ENCODE data around the gene ZNF439. TPM values are rescaled to one million over a fixed set of nuclear protein-coding genes. Genes with fewer than 3 reads are reported as not detected.
"Not testable (repeated sequence)": the region's sequence is repeated elsewhere in the genome, so short reads cannot be mapped to it uniquely, and the experiment has no call there.

Gene ZNF439
- total and polyA plus RNA-seq, 2 experiments from 2014 or later, result 8.8 to 12.1 TPM

DNA sequence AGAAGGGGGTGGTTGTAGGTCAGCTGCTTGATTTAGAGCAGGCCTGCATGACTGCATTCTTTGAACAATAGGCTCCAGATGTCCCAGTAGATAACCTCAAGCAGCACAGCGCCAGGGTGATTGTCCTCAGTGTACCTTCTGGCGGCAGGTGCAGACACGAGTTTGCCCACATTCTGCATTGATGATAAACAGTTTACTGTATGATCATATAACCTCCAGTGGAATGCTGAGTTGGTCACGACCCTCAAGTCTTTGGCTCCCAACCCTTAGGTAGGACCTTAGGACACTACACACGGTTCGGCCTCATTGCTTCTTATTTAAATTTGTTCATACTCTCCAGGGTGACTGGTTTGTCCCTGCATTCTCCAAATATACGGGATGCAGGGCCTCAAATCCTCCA is 12.2 kb downstream of the ZNF439 start:
- Histone ChIP-seq H4K20me1 (ENCODE audit: insufficient read depth) (no peaks in the 10 kb centered on the region), H3K4me1 (ENCODE audit: insufficient read depth) (no peaks in the 10 kb centered on the region), H3K36me3 (ENCODE audit: low read depth) (0 out of 2 replicates have a peak, but pooled peaks cover 4% of the 10 kb centered on the region), H3F3A (ENCODE audit: insufficient read depth) (no peaks in the 10 kb centered on the region), H3K4me3 (no peak overlapping the region), H3K27me3 (replicated peaks; ENCODE audit: insufficient read depth) (no peaks in the 10 kb centered on the region), H3K79me2 (ENCODE audit: insufficient read depth) (peaks cover 66% of the 10 kb centered on the region), H3K27ac (no peak overlapping the region), H3K4me2 (ENCODE audit: unreplicated experiment) (no peak overlapping the region), H3K9me3 (ENCODE audit: low read depth) (no peaks in the 10 kb centered on the region), H3K9ac (no peak overlapping the region), H2AFZ (no peak overlapping the region), H3K9me2 (ENCODE audit: insufficient read depth) (no peaks in the 10 kb centered on the region)
- no peak for DNase-seq
- 97 to 99% methylated on average over 7 of the region's 7 CpGs for WGBS, 2 experiments (ENCODE audit: low coverage in 1 of 2, low lambda C conversion rate in 2 of 2, missing lambda C conversion rate in 2 of 2)
- TF ChIP-seq EZH2 (IDR thresholded peaks at IDR 0.05; ENCODE audit: insufficient read depth, poor library complexity, severe bottlenecking) (no peak), EZH2phosphoT487 (IDR thresholded peaks at IDR 0.05; ENCODE audit: insufficient read depth, low read depth) (no peak)
- in situ Hi-C loops (cut with MboI), result no loop called here

DNA sequence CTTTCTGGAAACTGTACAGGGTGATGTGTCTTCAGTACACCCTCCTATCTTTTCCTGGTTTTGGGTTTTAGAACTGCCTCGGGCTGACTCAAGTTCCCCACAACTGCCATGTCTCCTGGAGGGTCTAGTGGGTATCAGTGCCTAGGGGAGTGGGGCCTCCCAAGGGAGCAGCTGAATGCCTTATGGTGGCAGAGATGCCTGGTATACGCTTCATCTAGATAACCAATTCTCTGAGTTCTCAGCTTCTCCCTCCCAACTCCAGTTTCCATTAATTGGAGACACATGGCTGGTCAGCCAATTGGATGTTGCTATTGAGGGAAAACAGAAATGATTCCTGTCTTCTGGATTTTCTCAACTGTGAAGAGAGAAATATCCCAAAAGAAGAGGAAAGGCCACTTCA is 12.8 kb downstream of the ZNF439 start:
- no peak overlapping the region for H3K9ac ChIP-seq
- in situ Hi-C loops (cut with MboI), result no loop called here

DNA sequence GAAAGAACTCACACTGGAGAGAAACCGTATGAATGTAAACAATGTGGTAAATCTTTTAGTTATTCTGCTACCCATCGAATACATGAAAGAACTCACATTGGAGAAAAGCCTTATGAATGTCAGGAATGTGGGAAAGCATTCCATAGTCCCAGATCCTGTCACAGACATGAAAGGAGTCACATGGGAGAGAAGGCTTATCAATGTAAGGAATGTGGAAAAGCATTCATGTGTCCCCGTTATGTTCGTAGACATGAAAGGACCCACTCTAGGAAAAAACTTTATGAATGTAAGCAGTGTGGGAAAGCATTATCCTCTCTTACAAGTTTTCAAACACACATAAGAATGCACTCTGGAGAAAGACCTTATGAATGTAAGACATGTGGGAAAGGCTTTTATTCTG is 19.2 kb downstream of the ZNF439 start:
- H3K4me3 ChIP-seq; H3K27me3 ChIP-seq (replicated peaks; ENCODE audit: insufficient read depth); H4K20me1 ChIP-seq (ENCODE audit: insufficient read depth); H3K9ac ChIP-seq; DNase-seq; H3K4me2 ChIP-seq (ENCODE audit: unreplicated experiment); H3F3A ChIP-seq (ENCODE audit: insufficient read depth); H3K4me1 ChIP-seq (ENCODE audit: insufficient read depth); H3K27ac ChIP-seq; H3K9me2 ChIP-seq (ENCODE audit: insufficient read depth); H2AFZ ChIP-seq; in situ Hi-C loops (cut with MboI): not testable (repeated sequence)
- Histone ChIP-seq H3K36me3 (ENCODE audit: low read depth) (peaks cover 47% of the 10 kb centered on the region), H3K9me3 (ENCODE audit: low read depth) (peaks cover 14% of the 10 kb centered on the region), H3K79me2 (ENCODE audit: insufficient read depth) (peaks cover 15% of the 10 kb centered on the region)
- WGBS, 2 experiments (ENCODE audit: low coverage in 1 of 2, low lambda C conversion rate in 2 of 2, missing lambda C conversion rate in 2 of 2), result 97 to 100% methylated on average over 4 of the region's 4 CpGs

More for the DNA sequence above, 12.8 kb downstream of the ZNF439 start:
- Histone ChIP-seq H3F3A (ENCODE audit: insufficient read depth) (no peaks in the 10 kb centered on the region), H3K27ac (no peak overlapping the region), H3K36me3 (ENCODE audit: low read depth) (peaks cover 10% of the 10 kb centered on the region), H3K4me2 (ENCODE audit: unreplicated experiment) (no peak overlapping the region), H3K4me1 (ENCODE audit: insufficient read depth) (no peaks in the 10 kb centered on the region), H2AFZ (no peak overlapping the region), H3K79me2 (ENCODE audit: insufficient read depth) (peaks cover 61% of the 10 kb centered on the region), H4K20me1 (ENCODE audit: insufficient read depth) (no peaks in the 10 kb centered on the region), H3K9me3 (ENCODE audit: low read depth) (no peaks in the 10 kb centered on the region), H3K27me3 (replicated peaks; ENCODE audit: insufficient read depth) (no peaks in the 10 kb centered on the region), H3K9me2 (ENCODE audit: insufficient read depth) (no peaks in the 10 kb centered on the region), H3K4me3 (no peak overlapping the region)
- WGBS, 2 experiments (ENCODE audit: low coverage in 1 of 2, low lambda C conversion rate in 2 of 2, missing lambda C conversion rate in 2 of 2), result 96 to 97% methylated on average over 2 of the region's 2 CpGs
- no peak for TF ChIP-seq EZH2 (IDR thresholded peaks at IDR 0.05; ENCODE audit: insufficient read depth, poor library complexity, severe bottlenecking)
- no peak for TF ChIP-seq EZH2phosphoT487 (IDR thresholded peaks at IDR 0.05; ENCODE audit: insufficient read depth, low read depth)
- no peak for DNase-seq

DNA sequence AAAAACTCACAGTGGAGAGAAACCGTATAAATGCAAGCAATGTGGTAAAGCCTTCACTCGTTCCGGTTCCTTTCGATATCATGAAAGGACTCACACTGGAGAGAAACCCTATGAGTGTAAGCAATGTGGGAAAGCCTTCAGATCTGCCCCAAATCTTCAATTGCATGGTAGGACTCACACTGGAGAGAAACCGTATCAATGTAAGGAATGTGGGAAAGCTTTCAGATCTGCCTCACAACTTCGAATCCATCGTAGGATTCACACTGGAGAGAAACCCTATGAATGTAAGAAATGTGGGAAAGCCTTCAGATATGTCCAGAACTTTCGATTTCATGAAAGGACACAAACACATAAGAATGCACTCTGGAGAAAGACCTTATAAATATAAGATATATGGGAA is 19.7 kb downstream of the ZNF439 start:
- Histone ChIP-seq H3K4me2 (ENCODE audit: unreplicated experiment) (no peak overlapping the region), H3K27ac (no peak overlapping the region), H3K9me2 (ENCODE audit: insufficient read depth) (no peaks in the 10 kb centered on the region), H3F3A (ENCODE audit: insufficient read depth) (peaks cover 5% of the 10 kb centered on the region; the same call in 1 of the 2 replicates), H3K9ac (no peak overlapping the region), H3K36me3 (ENCODE audit: low read depth) (peaks cover 47% of the 10 kb centered on the region), H3K4me1 (ENCODE audit: insufficient read depth) (no peaks in the 10 kb centered on the region), H4K20me1 (ENCODE audit: insufficient read depth) (no peaks in the 10 kb centered on the region), H3K4me3 (no peak overlapping the region), H3K27me3 (replicated peaks; ENCODE audit: insufficient read depth) (no peaks in the 10 kb centered on the region), H2AFZ (no peak overlapping the region), H3K9me3 (ENCODE audit: low read depth) (peaks cover 14% of the 10 kb centered on the region), H3K79me2 (ENCODE audit: insufficient read depth) (peaks cover 13% of the 10 kb centered on the region)
- 97 to 98% methylated on average over 8 of the region's 8 CpGs for WGBS, 2 experiments (ENCODE audit: low coverage in 1 of 2, low lambda C conversion rate in 2 of 2, missing lambda C conversion rate in 2 of 2)
- DNase-seq, result no peak
- in situ Hi-C loops (cut with MboI), result no loop called here
- TF ChIP-seq EZH2 (IDR thresholded peaks at IDR 0.05; ENCODE audit: insufficient read depth, poor library complexity, severe bottlenecking), result no peak
- TF ChIP-seq EZH2phosphoT487 (IDR thresholded peaks at IDR 0.05; ENCODE audit: insufficient read depth, low read depth), result no peak

DNA sequence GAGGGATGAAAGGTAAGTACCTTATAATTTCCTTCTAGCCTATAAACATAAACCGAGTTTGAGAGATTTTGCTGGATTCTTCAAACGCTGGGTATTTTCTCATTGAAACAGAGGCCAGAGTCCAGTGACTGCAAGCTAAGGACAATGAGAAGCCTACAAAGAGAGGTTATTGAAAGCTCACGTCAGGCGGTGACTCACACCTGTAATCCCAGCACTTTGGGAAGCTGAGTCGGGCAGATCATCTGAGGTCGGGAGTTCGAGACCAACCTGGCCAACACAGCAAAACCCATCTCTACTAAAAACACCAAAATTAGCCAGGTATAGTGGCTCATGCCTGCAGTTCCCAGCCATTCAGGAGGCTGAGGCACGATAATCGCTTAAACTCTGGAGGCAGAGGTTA is 24.1 kb downstream of the ZNF439 start:
- H3K27me3 ChIP-seq (replicated peaks; ENCODE audit: insufficient read depth), result no peaks in the 10 kb centered on the region
- H3K9me2 ChIP-seq (ENCODE audit: insufficient read depth), result no peaks in the 10 kb centered on the region
- WGBS, 2 experiments (ENCODE audit: low coverage in 1 of 2, low lambda C conversion rate in 2 of 2, missing lambda C conversion rate in 2 of 2), result 90 to 92% methylated on average over 9 of the region's 9 CpGs
- H3K36me3 ChIP-seq (ENCODE audit: low read depth), result peaks cover 23% of the 10 kb centered on the region
- H3K4me3 ChIP-seq, result no peak overlapping the region
- H3K79me2 ChIP-seq (ENCODE audit: insufficient read depth), result no peaks in the 10 kb centered on the region
- H3F3A ChIP-seq (ENCODE audit: insufficient read depth), result peaks cover 5% of the 10 kb centered on the region; the same call in 1 of the 2 replicates
- no peaks in the 10 kb centered on the region for H4K20me1 ChIP-seq (ENCODE audit: insufficient read depth)
- H3K9me3 ChIP-seq (ENCODE audit: low read depth), result peaks cover 8% of the 10 kb centered on the region
- no peak overlapping the region for H3K27ac ChIP-seq
- H3K9ac ChIP-seq, result no peak overlapping the region
- in situ Hi-C loops (cut with MboI), result no loop called here
- no peak overlapping the region for H2AFZ ChIP-seq
- no peak for DNase-seq
- TF ChIP-seq EZH2 (IDR thresholded peaks at IDR 0.05; ENCODE audit: insufficient read depth, poor library complexity, severe bottlenecking), result no peak
- no peak for TF ChIP-seq EZH2phosphoT487 (IDR thresholded peaks at IDR 0.05; ENCODE audit: insufficient read depth, low read depth)
- no peaks in the 10 kb centered on the region for H3K4me1 ChIP-seq (ENCODE audit: insufficient read depth)
- H3K4me2 ChIP-seq (ENCODE audit: unreplicated experiment), result no peak overlapping the region
